GM15510 (cell line): ENCODE results near the gene TSR1.

Experiments used
- POLR2A ChIP-seq: IDR thresholded peaks from 3 replicates; pipeline ENCODE4 v1.6.1; 2011; ENCODE audit warnings: borderline replicate concordance; ENCODE audit not compliant: insufficient read length; ENCODE audit errors: extremely low read depth

The TSR1 gene

GRCh38 chr17:2336215-2336851, at the start of gene TSR1:
TSS of gene TSR1 (minus strand) at chr17:2336457. CDS start at chr17:2336427, 30 bp downstream.
- peak; percentile 81 for TF ChIP-seq POLR2A

GRCh38 chr17:2385240-2386210, 49.3 kb upstream of the TSR1 start:
- TF ChIP-seq POLR2A = no peak

- no peak for TF ChIP-seq POLR2A
Measured at GRCh38 chr17:2384439-2385127, 48.3 kb upstream of the TSR1 start.

GRCh38 chr17:2383628-2384167, 47.4 kb upstream of the TSR1 start:
- no peak for TF ChIP-seq POLR2A

GRCh38 chr17:2380950-2381649, 44.8 kb upstream of the TSR1 start:
- no peak for TF ChIP-seq POLR2A

- TF ChIP-seq POLR2A = no peak
Measured at GRCh38 chr17:2380226-2380922, 44.1 kb upstream of the TSR1 start.

DNA sequence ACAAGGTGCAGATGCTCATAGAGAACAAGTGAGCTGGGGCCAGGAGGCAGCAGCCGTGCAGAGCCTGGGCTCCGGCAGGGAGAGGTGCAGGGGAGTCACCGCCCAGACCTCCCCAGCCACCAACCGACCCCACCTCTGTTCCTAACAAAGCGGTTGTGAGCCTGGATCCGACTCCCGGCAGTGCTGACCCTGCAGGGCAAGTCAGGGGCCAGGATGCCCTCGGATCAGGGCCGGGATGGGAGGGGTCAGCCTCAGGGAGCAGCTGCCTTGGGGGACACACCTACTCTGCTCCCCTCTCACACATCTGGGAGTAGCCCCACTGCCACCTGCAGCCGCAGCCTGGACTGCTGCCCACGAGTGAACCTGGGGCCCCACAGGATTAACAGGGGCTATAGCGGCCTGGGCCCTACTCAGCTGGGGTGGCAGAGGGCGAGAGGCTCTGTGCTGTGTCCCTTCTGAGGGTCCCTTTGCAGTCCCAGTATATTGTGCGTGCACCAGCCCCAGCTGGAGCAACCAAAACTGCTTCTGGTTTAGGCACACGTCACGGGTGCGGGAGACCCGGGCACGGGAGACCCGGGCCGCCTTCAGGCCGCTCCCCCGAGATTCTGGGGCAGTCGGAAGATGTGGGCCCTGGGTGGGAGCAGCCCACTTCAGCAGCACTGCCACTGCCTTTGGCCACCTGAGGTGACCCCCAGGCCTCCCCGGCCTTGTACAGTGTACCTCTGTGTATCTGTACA, 43.4 kb upstream of the TSR1 start:
- no peak for TF ChIP-seq POLR2A

- TF ChIP-seq POLR2A = no peak
Measured at GRCh38 chr17:2378905-2379304, 42.6 kb upstream of the TSR1 start.

GRCh38 chr17:2377659-2378058, 41.4 kb upstream of the TSR1 start:
- TF ChIP-seq POLR2A = no peak

- TF ChIP-seq POLR2A = no peak
Measured at GRCh38 chr17:2376107-2376506, 39.9 kb upstream of the TSR1 start.

- no peak for TF ChIP-seq POLR2A
Measured at GRCh38 chr17:2375406-2375805, 39.1 kb upstream of the TSR1 start.

DNA sequence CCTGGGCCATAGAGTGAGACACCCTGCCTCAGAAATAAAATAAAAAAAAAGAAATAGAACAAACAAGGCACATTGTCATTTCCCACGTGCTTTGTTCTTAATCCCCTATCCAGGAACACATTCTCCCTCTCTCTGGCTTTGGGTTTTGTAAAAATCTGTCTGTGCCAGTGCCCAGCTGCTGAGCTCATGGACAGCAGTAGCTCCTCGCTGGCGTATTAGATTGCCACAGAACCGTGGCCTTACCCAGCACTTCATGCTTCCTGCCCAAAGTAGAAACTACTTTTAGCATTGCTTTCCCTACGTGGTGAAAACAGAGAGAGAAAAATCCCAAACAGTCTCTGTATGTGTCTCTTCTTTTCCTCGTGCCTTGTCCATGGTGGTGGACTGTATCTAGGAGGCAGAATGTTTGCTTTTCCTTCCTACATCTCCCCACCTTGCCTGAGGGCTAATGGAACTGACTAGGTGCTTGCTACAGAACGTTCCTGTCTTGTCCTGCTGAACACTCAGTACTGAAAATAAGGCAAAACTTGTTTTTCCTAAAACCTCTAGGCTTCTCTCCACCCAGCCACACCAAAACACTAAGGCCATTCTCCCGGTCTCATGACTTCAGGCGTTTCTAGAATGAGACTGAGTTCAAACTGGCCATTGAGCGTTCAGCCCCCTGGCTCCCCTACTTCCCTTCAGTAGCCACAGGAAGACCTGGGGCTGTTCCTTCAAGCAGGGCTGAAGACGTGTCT, 38.5 kb upstream of the TSR1 start:
- TF ChIP-seq POLR2A = no peak
